Choroid plexus epithelial cell (primary cell): ENCODE data around the gene DDX25.

ENCODE experiments used
- DNase-seq: peaks from one replicate; pipeline ENCODE4 v3.0.0-alpha.2; 2010; ENCODE audit warnings: low read depth
- H3K4me3 ChIP-seq: 2 replicates; pipeline ENCODE4 v1.5.1; 2011; ENCODE audit warnings: low read depth, mild to moderate bottlenecking, control low read depth, low read length, moderate library complexity
- CTCF ChIP-seq: conservative IDR thresholded peaks from 2 replicates; pipeline ENCODE4 v1.5.1; 2011; ENCODE audit warnings: low read depth, mild to moderate bottlenecking, control low read depth, inconsistent platforms, low read length, moderate library complexity

DDX25 gene

DNA sequence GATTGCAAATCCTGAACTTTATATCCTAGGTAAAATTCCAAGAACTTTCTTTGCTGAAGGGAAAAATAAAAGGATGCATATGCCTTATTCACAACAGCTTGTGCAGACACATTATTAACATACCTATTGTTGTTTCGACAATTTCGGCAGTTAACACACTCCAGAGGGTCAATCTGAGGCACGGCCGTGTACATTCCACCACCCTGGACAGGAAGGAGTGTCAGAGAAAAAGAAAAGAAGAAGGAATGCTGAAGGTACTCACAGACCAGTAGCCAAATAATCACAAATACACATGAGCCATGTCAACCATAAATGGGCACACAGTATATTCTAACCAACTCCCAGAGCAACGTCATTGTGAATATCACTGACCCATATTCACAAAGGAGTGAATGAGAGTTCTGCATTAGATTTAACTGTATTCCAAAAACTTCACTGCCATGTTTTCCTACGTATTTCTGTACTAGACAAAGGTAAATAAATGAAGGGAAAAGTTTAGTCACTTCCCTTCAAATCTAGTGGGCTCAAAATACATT is 73.9 kb downstream of the DDX25 start:
- TF ChIP-seq CTCF, result no peak
- H3K4me3 ChIP-seq, result no peak overlapping the region
- no peak for DNase-seq
